WTC11 (cell line): ENCODE results near the gene PLXNB1. TPM values are rescaled to one million over a fixed set of nuclear protein-coding genes. Genes with fewer than 3 reads are reported as not detected.
A peak's percentile ranks its signal among the peaks of the same experiment; 100 is the strongest.

ENCODE experiments used
- ATAC-seq: fragments of 200-7000 bp; cut with Tn5 transposase; 2 replicates; pipeline ENCODE4 v1.10.0; 2021; ENCODE audit warnings: mild to moderate bottlenecking, moderate library complexity
- CTCF ChIA-PET: fragments of 300-600 bp; sonication (Branson Sonifier 250); formaldehyde crosslinking; loops from one replicate; lab custom pipeline; 2021; ENCODE audit warnings: antibody characterized with exemption; lab: Charles Lee
- POLR2A ChIA-PET: fragments of 350-600 bp; sonication (Branson Sonifier 250); formaldehyde crosslinking; loops from one replicate; lab custom pipeline; 2021; ENCODE audit warnings: antibody characterized with exemption; lab: Charles Lee
- DNase-seq: peaks from one replicate; pipeline ENCODE4 v3.0.0; 2021; ENCODE audit warnings: low spot score
- H3K27ac Mint-ChIP-seq: 2 replicates; pipeline ENCODE4 v1.8.0; 2021; ENCODE audit warnings: mixed read lengths
- H3K27me3 Mint-ChIP-seq: 2 replicates; pipeline ENCODE4 v1.8.0; 2021; ENCODE audit warnings: low read depth, mild to moderate bottlenecking, moderate library complexity, mixed read lengths
- H3K36me3 Mint-ChIP-seq: 2 replicates; pipeline ENCODE4 v1.8.0; 2021; ENCODE audit warnings: mixed read lengths
- H3K4me1 Mint-ChIP-seq: 2 replicates; pipeline ENCODE4 v1.8.0; 2022; ENCODE audit warnings: mixed read lengths
- H3K4me3 Mint-ChIP-seq: 2 replicates; pipeline ENCODE4 v1.8.0; 2021; ENCODE audit warnings: mild to moderate bottlenecking, moderate library complexity, mixed read lengths
- H3K9me3 Mint-ChIP-seq: 2 replicates; pipeline ENCODE4 v1.8.0; 2021; ENCODE audit warnings: mixed read lengths
- CREB1 ChIP-seq: sonication (generic); formaldehyde crosslinking; IDR thresholded peaks from 2 replicates; pipeline ENCODE4 v1.8.0; 2023; ENCODE audit warnings: mild to moderate bottlenecking, missing genetic modification reagents
- ETV6 ChIP-seq: sonication (generic); formaldehyde crosslinking; IDR thresholded peaks from 2 replicates; pipeline ENCODE4 v1.8.1; 2022; ENCODE audit warnings: mild to moderate bottlenecking, missing genetic modification reagents
- GRHL2 ChIP-seq: fragments of 250-450 bp; sonication (Bioruptor Pico); IDR thresholded peaks from 2 replicates; pipeline ENCODE4 v1.8.0; 2022; ENCODE audit warnings: mild to moderate bottlenecking, moderate library complexity; ENCODE audit not compliant: insufficient replicate concordance, severe bottlenecking
- GTF2I ChIP-seq: fragments of 250-450 bp; sonication (Bioruptor Pico); conservative IDR thresholded peaks from 2 replicates; pipeline ENCODE4 v1.4.0; 2021; ENCODE audit warnings: mild to moderate bottlenecking
- JUN ChIP-seq: sonication (generic); formaldehyde crosslinking; IDR thresholded peaks from 2 replicates; pipeline ENCODE4 v1.8.0; 2023; ENCODE audit warnings: mild to moderate bottlenecking, missing genetic modification reagents
- KAT7 ChIP-seq: sonication (generic); formaldehyde crosslinking; IDR thresholded peaks from 2 replicates; pipeline ENCODE4 v1.8.1; 2023; ENCODE audit warnings: missing genetic modification reagents, mild to moderate bottlenecking, borderline replicate concordance
- NFYB ChIP-seq: sonication (generic); formaldehyde crosslinking; conservative IDR thresholded peaks from 2 replicates; pipeline ENCODE4 v1.8.0; 2022; ENCODE audit warnings: low read depth, missing genetic modification reagents
- ZNF121 ChIP-seq: sonication (generic); formaldehyde crosslinking; IDR thresholded peaks from 2 replicates; pipeline ENCODE4 v1.8.0; 2023; ENCODE audit warnings: missing genetic modification reagents
- ZNF396 ChIP-seq: fragments of 250-450 bp; sonication (Bioruptor Pico); IDR thresholded peaks from 2 replicates; pipeline ENCODE4 v1.8.0; 2021; ENCODE audit warnings: mild to moderate bottlenecking, moderate library complexity, borderline replicate concordance
- total RNA-seq: library from RNA; stranded (reverse); gene quantifications from 3 replicates; pipeline ENCODE4 v1.2.3, GENCODE V29; 2021
- TF ChIP-seq, protein P1 (sequence below): sonication (generic); formaldehyde crosslinking; IDR thresholded peaks from 2 replicates; pipeline ENCODE4 v1.8.0; 2022; ENCODE audit warnings: mild to moderate bottlenecking, missing genetic modification reagents
- TF ChIP-seq, protein P2 (sequence below): sonication (generic); formaldehyde crosslinking; IDR thresholded peaks from 2 replicates; pipeline ENCODE4 v1.8.1; 2022; ENCODE audit warnings: mild to moderate bottlenecking, missing genetic modification reagents, moderate library complexity, borderline replicate concordance
- TF ChIP-seq, protein P3 (sequence below): sonication (generic); formaldehyde crosslinking; IDR thresholded peaks from 2 replicates; pipeline ENCODE4 v1.8.0; 2022; ENCODE audit warnings: mild to moderate bottlenecking, missing genetic modification reagents
- TF ChIP-seq, protein P4 (sequence below): fragments of 250-450 bp; sonication (Bioruptor Pico); IDR thresholded peaks from 2 replicates; pipeline ENCODE4 v1.8.0; 2021; ENCODE audit warnings: mild to moderate bottlenecking
- TF ChIP-seq, protein P5 (sequence below): fragments of 200-600 bp; IDR thresholded peaks from 2 replicates; pipeline ENCODE4 v1.8.0; 2022; ENCODE audit warnings: antibody characterized with exemption
- TF ChIP-seq, protein P6 (sequence below): sonication (generic); formaldehyde crosslinking; IDR thresholded peaks from 2 replicates; pipeline ENCODE4 v1.8.1; 2023; ENCODE audit warnings: mild to moderate bottlenecking, moderate library complexity, missing genetic modification reagents
- TF ChIP-seq, protein P7 (sequence below): sonication (generic); formaldehyde crosslinking; IDR thresholded peaks from 2 replicates; pipeline ENCODE4 v1.8.1; 2023; ENCODE audit warnings: mild to moderate bottlenecking, missing genetic modification reagents
- TF ChIP-seq, protein P8 (sequence below): sonication (generic); formaldehyde crosslinking; IDR thresholded peaks from 2 replicates; pipeline ENCODE4 v1.8.1; 2023; ENCODE audit warnings: mild to moderate bottlenecking, missing genetic modification reagents, borderline replicate concordance

Gene PLXNB1
- total RNA-seq, 1 experiment from 2014 or later, result 143 TPM

DNA sequence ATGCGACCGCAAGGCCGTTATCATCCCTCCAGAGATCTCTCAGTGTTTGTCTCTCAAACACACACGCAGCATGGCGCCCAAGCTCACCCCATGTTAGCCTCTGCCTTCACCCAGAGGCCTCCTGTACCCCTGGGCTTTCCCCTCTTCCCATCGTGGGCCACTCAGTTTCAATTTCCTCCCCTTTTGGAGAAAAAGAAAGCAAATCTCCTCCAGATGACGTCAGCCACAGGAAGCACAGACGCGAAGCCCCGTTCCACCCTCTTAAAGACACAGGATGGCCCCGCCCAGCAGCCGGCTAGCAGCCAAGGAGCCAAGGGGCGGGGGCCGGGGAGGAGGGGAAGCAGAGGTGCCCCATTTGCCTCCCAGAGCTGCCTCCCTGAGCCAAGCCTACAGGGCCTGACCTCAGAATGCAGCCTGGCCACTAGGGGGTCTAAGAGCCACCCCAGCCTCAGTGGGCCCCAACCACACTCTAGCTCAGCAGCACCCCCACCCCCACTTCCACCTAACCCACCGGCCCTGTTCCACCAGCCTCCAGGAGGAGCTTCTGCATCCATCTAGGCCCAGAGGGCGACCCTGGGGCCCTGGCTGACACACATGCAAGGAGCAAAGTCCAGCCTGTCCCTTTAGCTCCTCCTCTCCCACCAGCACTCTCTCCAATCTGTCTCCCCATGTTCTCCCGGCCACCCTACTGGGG is 43.2 kb upstream of the PLXNB1 start (continued):
- TF ChIP-seq, protein P1, sequence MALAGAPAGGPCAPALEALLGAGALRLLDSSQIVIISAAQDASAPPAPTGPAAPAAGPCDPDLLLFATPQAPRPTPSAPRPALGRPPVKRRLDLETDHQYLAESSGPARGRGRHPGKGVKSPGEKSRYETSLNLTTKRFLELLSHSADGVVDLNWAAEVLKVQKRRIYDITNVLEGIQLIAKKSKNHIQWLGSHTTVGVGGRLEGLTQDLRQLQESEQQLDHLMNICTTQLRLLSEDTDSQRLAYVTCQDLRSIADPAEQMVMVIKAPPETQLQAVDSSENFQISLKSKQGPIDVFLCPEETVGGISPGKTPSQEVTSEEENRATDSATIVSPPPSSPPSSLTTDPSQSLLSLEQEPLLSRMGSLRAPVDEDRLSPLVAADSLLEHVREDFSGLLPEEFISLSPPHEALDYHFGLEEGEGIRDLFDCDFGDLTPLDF, result 0 out of 2 replicates have a peak, but pooled peaks have one; percentile 18

DNA sequence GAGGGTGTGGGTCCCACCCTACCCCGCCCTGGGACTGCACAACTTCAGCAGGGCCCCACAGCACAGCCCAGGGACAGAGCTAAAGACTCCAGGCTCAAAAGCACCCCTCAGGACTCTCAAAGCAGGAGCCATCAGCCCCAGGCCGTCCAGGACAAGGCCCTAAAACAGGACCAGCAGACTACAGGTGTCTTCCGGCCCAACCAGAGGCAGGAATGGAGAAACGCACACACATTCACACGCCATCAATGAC is 42.7 kb upstream of the PLXNB1 start:
- peak overlapping the region; percentile 91 for H3K4me3 Mint-ChIP-seq
- peak overlapping the region; percentile 99 for H3K27ac Mint-ChIP-seq
- no peaks in the 10 kb centered on the region; the same call in none of the 2 replicates for H3K27me3 Mint-ChIP-seq
- CTCF ChIA-PET, result interaction anchor here (0.6 to 6.3 kb wide), 28 partner anchors 8 to 267 kb away, joined by 3 to 168 read pairs (median 7); partner anchors contain the start of genes ATRIP, CCDC51, PFKFB4 and SHISA5
- peaks cover 17% of the 10 kb centered on the region for H3K36me3 Mint-ChIP-seq
- peak; percentile 46 for DNase-seq
- no peaks in the 10 kb centered on the region for H3K9me3 Mint-ChIP-seq
- H3K4me1 Mint-ChIP-seq, result peaks cover 27% of the 10 kb centered on the region
- peak; percentile 1 for ATAC-seq
- TF ChIP-seq, protein P2, sequence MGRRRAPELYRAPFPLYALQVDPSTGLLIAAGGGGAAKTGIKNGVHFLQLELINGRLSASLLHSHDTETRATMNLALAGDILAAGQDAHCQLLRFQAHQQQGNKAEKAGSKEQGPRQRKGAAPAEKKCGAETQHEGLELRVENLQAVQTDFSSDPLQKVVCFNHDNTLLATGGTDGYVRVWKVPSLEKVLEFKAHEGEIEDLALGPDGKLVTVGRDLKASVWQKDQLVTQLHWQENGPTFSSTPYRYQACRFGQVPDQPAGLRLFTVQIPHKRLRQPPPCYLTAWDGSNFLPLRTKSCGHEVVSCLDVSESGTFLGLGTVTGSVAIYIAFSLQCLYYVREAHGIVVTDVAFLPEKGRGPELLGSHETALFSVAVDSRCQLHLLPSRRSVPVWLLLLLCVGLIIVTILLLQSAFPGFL (CRISPR knock-in tag), result no peak
- TF ChIP-seq, protein P3, sequence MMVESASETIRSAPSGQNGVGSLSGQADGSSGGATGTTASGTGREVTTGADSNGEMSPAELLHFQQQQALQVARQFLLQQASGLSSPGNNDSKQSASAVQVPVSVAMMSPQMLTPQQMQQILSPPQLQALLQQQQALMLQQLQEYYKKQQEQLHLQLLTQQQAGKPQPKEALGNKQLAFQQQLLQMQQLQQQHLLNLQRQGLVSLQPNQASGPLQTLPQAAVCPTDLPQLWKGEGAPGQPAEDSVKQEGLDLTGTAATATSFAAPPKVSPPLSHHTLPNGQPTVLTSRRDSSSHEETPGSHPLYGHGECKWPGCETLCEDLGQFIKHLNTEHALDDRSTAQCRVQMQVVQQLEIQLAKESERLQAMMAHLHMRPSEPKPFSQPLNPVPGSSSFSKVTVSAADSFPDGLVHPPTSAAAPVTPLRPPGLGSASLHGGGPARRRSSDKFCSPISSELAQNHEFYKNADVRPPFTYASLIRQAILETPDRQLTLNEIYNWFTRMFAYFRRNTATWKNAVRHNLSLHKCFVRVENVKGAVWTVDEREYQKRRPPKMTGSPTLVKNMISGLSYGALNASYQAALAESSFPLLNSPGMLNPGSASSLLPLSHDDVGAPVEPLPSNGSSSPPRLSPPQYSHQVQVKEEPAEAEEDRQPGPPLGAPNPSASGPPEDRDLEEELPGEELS, result no peak
- TF ChIP-seq NFYB (no peak), CREB1 (CRISPR knock-in tag) (no peak), ZNF396 (CRISPR knock-in tag) (no peak), GTF2I (no peak), KAT7 (CRISPR knock-in tag) (no peak), GRHL2 (CRISPR knock-in tag) (no peak), ETV6 (CRISPR knock-in tag) (no peak), JUN (no peak), ZNF121 (CRISPR knock-in tag) (no peak)
- TF ChIP-seq, protein P4, sequence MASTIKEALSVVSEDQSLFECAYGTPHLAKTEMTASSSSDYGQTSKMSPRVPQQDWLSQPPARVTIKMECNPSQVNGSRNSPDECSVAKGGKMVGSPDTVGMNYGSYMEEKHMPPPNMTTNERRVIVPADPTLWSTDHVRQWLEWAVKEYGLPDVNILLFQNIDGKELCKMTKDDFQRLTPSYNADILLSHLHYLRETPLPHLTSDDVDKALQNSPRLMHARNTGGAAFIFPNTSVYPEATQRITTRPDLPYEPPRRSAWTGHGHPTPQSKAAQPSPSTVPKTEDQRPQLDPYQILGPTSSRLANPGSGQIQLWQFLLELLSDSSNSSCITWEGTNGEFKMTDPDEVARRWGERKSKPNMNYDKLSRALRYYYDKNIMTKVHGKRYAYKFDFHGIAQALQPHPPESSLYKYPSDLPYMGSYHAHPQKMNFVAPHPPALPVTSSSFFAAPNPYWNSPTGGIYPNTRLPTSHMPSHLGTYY (CRISPR knock-in tag), result no peak
- TF ChIP-seq, protein P5, sequence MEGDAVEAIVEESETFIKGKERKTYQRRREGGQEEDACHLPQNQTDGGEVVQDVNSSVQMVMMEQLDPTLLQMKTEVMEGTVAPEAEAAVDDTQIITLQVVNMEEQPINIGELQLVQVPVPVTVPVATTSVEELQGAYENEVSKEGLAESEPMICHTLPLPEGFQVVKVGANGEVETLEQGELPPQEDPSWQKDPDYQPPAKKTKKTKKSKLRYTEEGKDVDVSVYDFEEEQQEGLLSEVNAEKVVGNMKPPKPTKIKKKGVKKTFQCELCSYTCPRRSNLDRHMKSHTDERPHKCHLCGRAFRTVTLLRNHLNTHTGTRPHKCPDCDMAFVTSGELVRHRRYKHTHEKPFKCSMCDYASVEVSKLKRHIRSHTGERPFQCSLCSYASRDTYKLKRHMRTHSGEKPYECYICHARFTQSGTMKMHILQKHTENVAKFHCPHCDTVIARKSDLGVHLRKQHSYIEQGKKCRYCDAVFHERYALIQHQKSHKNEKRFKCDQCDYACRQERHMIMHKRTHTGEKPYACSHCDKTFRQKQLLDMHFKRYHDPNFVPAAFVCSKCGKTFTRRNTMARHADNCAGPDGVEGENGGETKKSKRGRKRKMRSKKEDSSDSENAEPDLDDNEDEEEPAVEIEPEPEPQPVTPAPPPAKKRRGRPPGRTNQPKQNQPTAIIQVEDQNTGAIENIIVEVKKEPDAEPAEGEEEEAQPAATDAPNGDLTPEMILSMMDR, result no peak
- TF ChIP-seq, protein P6, sequence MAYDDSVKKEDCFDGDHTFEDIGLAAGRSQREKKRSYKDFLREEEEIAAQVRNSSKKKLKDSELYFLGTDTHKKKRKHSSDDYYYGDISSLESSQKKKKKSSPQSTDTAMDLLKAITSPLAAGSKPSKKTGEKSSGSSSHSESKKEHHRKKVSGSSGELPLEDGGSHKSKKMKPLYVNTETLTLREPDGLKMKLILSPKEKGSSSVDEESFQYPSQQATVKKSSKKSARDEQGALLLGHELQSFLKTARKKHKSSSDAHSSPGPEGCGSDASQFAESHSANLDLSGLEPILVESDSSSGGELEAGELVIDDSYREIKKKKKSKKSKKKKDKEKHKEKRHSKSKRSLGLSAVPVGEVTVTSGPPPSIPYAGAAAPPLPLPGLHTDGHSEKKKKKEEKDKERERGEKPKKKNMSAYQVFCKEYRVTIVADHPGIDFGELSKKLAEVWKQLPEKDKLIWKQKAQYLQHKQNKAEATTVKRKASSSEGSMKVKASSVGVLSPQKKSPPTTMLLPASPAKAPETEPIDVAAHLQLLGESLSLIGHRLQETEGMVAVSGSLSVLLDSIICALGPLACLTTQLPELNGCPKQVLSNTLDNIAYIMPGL (CRISPR knock-in tag), result no peak
- TF ChIP-seq, protein P7, sequence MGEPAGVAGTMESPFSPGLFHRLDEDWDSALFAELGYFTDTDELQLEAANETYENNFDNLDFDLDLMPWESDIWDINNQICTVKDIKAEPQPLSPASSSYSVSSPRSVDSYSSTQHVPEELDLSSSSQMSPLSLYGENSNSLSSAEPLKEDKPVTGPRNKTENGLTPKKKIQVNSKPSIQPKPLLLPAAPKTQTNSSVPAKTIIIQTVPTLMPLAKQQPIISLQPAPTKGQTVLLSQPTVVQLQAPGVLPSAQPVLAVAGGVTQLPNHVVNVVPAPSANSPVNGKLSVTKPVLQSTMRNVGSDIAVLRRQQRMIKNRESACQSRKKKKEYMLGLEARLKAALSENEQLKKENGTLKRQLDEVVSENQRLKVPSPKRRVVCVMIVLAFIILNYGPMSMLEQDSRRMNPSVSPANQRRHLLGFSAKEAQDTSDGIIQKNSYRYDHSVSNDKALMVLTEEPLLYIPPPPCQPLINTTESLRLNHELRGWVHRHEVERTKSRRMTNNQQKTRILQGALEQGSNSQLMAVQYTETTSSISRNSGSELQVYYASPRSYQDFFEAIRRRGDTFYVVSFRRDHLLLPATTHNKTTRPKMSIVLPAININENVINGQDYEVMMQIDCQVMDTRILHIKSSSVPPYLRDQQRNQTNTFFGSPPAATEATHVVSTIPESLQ (CRISPR knock-in tag), result no peak
- TF ChIP-seq, protein P8, sequence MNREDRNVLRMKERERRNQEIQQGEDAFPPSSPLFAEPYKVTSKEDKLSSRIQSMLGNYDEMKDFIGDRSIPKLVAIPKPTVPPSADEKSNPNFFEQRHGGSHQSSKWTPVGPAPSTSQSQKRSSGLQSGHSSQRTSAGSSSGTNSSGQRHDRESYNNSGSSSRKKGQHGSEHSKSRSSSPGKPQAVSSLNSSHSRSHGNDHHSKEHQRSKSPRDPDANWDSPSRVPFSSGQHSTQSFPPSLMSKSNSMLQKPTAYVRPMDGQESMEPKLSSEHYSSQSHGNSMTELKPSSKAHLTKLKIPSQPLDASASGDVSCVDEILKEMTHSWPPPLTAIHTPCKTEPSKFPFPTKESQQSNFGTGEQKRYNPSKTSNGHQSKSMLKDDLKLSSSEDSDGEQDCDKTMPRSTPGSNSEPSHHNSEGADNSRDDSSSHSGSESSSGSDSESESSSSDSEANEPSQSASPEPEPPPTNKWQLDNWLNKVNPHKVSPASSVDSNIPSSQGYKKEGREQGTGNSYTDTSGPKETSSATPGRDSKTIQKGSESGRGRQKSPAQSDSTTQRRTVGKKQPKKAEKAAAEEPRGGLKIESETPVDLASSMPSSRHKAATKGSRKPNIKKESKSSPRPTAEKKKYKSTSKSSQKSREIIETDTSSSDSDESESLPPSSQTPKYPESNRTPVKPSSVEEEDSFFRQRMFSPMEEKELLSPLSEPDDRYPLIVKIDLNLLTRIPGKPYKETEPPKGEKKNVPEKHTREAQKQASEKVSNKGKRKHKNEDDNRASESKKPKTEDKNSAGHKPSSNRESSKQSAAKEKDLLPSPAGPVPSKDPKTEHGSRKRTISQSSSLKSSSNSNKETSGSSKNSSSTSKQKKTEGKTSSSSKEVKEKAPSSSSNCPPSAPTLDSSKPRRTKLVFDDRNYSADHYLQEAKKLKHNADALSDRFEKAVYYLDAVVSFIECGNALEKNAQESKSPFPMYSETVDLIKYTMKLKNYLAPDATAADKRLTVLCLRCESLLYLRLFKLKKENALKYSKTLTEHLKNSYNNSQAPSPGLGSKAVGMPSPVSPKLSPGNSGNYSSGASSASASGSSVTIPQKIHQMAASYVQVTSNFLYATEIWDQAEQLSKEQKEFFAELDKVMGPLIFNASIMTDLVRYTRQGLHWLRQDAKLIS (CRISPR knock-in tag), result no peak
- POLR2A ChIA-PET, result interaction anchor here (1.1 to 3.3 kb wide), 10 partner anchors 17 to 190 kb away, joined by 3 to 21 read pairs (median 6); partner anchors contain the start of genes ATRIP, CCDC51, CELSR3 and PFKFB4
